ENCODE measurements around the gene RAPGEF2. TPM values are rescaled to one million over a fixed set of nuclear protein-coding genes. Genes with fewer than 3 reads are reported as not detected.

The RAPGEF2 gene
- total RNA-seq, 1 experiment from 2014 or later = 26.3 TPM

DNA sequence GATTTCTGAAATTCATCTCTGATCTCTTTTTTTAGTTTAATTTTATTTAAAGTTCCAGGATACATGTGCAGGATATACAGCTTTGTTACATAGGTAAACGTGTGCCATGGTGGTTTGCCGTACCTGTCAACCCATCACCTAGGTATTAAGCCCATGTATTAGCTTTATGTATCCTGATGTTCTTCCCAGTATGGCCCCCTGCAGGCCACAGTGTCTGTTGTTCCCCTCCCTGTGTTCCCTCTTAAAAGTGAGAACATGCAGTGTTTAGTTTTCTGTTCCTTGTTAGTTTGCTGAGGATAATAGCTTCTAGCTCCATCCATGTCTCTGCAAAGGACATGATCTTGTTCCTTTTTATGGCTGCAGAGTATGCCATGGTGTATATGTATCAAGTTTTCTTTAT, 153.2 kb downstream of the RAPGEF2 start:
- POLR2A ChIA-PET = no interaction called here

DNA sequence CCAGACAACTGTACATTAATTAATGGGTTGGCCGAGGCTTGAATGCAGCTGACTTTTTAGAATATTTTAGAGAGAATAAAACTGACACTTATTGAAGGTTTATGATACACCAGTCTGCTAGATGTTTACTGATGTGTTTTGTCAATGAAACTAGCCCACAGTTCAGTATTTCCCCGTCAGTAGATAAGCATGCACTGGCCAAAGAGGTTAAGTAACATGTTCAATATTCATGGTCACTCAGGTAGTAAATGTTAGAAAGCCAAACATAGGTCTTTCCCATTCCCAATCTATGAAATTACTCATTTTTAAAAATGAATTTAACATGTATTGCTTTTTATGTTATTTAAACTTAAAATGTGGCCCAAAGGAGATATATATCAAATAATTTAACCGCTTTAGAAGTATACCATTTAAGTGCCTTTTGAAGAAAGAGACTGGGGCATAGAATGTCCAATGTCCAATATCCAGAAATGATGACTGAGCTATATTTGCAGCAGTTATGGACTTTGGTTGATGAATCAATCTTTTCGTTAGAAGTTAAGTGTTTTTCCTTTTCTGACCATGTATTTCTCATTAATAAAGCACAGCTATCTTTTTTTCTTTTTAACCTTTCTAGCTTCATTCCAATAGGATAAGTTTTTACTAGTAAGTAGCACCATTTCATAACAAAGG, 156.1 kb downstream of the RAPGEF2 start:
- no TSS peak for BruUV-seq (replicated peaks)
- intact Hi-C loops (cut with micrococcal nuclease) = no loop called here
- no peak for DNase-seq (ENCODE audit: unreplicated experiment)
- Mint-ChIP-seq H3K9me3 (ENCODE audit: unreplicated experiment) (no peaks in the 10 kb centered on the region), H3K4me3 (ENCODE audit: unreplicated experiment) (no peak overlapping the region), H3K36me3 (ENCODE audit: insufficient read depth, unreplicated experiment) (no peaks in the 10 kb centered on the region), H3K27me3 (ENCODE audit: insufficient read depth, unreplicated experiment) (no peaks in the 10 kb centered on the region), H3K4me1 (ENCODE audit: insufficient read depth, unreplicated experiment) (no peaks in the 10 kb centered on the region), H3K27ac (ENCODE audit: low read depth, unreplicated experiment) (no peak overlapping the region)
- ChIA-PET POLR2A (no interaction called here), CTCF (no interaction called here)
- no peak for TF ChIP-seq CTCF (IDR thresholded peaks at IDR 0.05; ENCODE audit: unreplicated experiment)

More for the DNA sequence above, 153.2 kb downstream of the RAPGEF2 start:
- TF ChIP-seq CTCF (IDR thresholded peaks at IDR 0.05; ENCODE audit: unreplicated experiment) = no peak
- Mint-ChIP-seq H3K27ac (ENCODE audit: low read depth, unreplicated experiment) (no peak overlapping the region), H3K4me3 (ENCODE audit: unreplicated experiment) (no peak overlapping the region), H3K9me3 (ENCODE audit: unreplicated experiment) (no peaks in the 10 kb centered on the region), H3K4me1 (ENCODE audit: insufficient read depth, unreplicated experiment) (no peaks in the 10 kb centered on the region), H3K36me3 (ENCODE audit: insufficient read depth, unreplicated experiment) (no peaks in the 10 kb centered on the region), H3K27me3 (ENCODE audit: insufficient read depth, unreplicated experiment) (no peaks in the 10 kb centered on the region)
- no peak for DNase-seq (ENCODE audit: unreplicated experiment)
- BruUV-seq (replicated peaks) = no TSS peak
- CTCF ChIA-PET = interaction anchor here (1.0 kb wide), 1 partner anchor 189 kb away, joined by 3 read pairs; no protein-coding TSS in a partner anchor
- intact Hi-C loops (cut with micrococcal nuclease) = no loop called here

- no peak for TF ChIP-seq CTCF (IDR thresholded peaks at IDR 0.05; ENCODE audit: unreplicated experiment)
- BruUV-seq (replicated peaks) = no TSS peak
- Mint-ChIP-seq H3K9me3 (ENCODE audit: unreplicated experiment) (no peaks in the 10 kb centered on the region), H3K27ac (ENCODE audit: low read depth, unreplicated experiment) (no peak overlapping the region), H3K4me3 (ENCODE audit: unreplicated experiment) (no peak overlapping the region), H3K27me3 (ENCODE audit: insufficient read depth, unreplicated experiment) (no peaks in the 10 kb centered on the region), H3K36me3 (ENCODE audit: insufficient read depth, unreplicated experiment) (peaks cover 6% of the 10 kb centered on the region), H3K4me1 (ENCODE audit: insufficient read depth, unreplicated experiment) (no peaks in the 10 kb centered on the region)
- POLR2A ChIA-PET = no interaction called here
- no peak for DNase-seq (ENCODE audit: unreplicated experiment)
- CTCF ChIA-PET = no interaction called here
- intact Hi-C loops (cut with micrococcal nuclease) = no loop called here
These were observed 161.2 kb downstream of the RAPGEF2 start for GRCh38 chr4:159264057-159264456.

GRCh38 chr4:159266981-159267868, 164.3 kb downstream of the RAPGEF2 start:
- no peaks in the 10 kb centered on the region for H3K27me3 Mint-ChIP-seq (ENCODE audit: insufficient read depth, unreplicated experiment)
- TF ChIP-seq CTCF (IDR thresholded peaks at IDR 0.05; ENCODE audit: unreplicated experiment) = no peak
- ChIA-PET POLR2A (interaction anchor here (0.6 to 1.5 kb wide), 4 partner anchors 18 to 94 kb away, joined by 3 to 4 read pairs (median 3); no protein-coding TSS in a partner anchor), CTCF (interaction anchor here (0.6 to 1.9 kb wide), 6 partner anchors 19 to 967 kb away, joined by 3 to 7 read pairs (median 4); no protein-coding TSS in a partner anchor)
- H3K27ac Mint-ChIP-seq (ENCODE audit: low read depth, unreplicated experiment) = no peak overlapping the region
- no peak for DNase-seq (ENCODE audit: unreplicated experiment)
- no TSS peak for BruUV-seq (replicated peaks)
- no peak overlapping the region for H3K4me3 Mint-ChIP-seq (ENCODE audit: unreplicated experiment)
- peaks cover 7% of the 10 kb centered on the region for H3K4me1 Mint-ChIP-seq (ENCODE audit: insufficient read depth, unreplicated experiment)
- peaks cover 6% of the 10 kb centered on the region for H3K36me3 Mint-ChIP-seq (ENCODE audit: insufficient read depth, unreplicated experiment)
- H3K9me3 Mint-ChIP-seq (ENCODE audit: unreplicated experiment) = no peaks in the 10 kb centered on the region
- intact Hi-C loops (cut with micrococcal nuclease) = no loop called here

Measured in MCF 10A (cell line).